Mesenteric fat pad (tissue), 1 donor: ENCODE measurements around the gene NODAL. TPM values are rescaled to one million over a fixed set of nuclear protein-coding genes. Genes with fewer than 3 reads are reported as not detected.

Experiments
- total RNA-seq: library from RNA; stranded (reverse); fragmentation: NEBNext Ultra II Directional; extraction: Animal tissue kit (Norgen Biotek cat#: 25700); gene quantifications from one replicate; pipeline ENCODE4 v1.2.1, GENCODE V29; 2021
- donor health status: DM: yes; HTN: yes; CAD: no.

NODAL gene
- total RNA-seq, 1 donor from 2014 or later = not detected

Other genes with a start within 250 kb of the NODAL start
- gene PPA1, start 208.3 kb downstream of the NODAL start, total RNA-seq = 338 TPM
- not detected for gene NPFFR1, start 157.7 kb downstream of the NODAL start, total RNA-seq
- gene LRRC20, start 59.1 kb downstream of the NODAL start, total RNA-seq = 1.9 TPM
- 137 TPM for gene EIF4EBP2, start 37.5 kb downstream of the NODAL start, total RNA-seq
- 7.6 TPM for gene PALD1, start 37.1 kb upstream of the NODAL start, total RNA-seq
- gene PRF1, start 161.1 kb upstream of the NODAL start, total RNA-seq = 4.0 TPM
- 0.61 TPM for gene ADAMTS14, start 230.8 kb upstream of the NODAL start, total RNA-seq